T1000 (cell line): Measurements from ENCODE around the gene TSPAN4.
A peak's percentile ranks its signal among the peaks of the same experiment; 100 is the strongest.

Source experiments
- DNase-seq: peaks from one replicate; lab custom pipeline; 2025; ENCODE audit warnings: mixed read lengths; lab: John Stamatoyannopoulos, UW

TSPAN4 gene

GRCh38 chr11:889257-889656, 46.6 kb downstream of the TSPAN4 start:
- DNase-seq, result no peak

- no peak for DNase-seq
Measured at GRCh38 chr11:889687-890475, 47.2 kb downstream of the TSPAN4 start.

DNA sequence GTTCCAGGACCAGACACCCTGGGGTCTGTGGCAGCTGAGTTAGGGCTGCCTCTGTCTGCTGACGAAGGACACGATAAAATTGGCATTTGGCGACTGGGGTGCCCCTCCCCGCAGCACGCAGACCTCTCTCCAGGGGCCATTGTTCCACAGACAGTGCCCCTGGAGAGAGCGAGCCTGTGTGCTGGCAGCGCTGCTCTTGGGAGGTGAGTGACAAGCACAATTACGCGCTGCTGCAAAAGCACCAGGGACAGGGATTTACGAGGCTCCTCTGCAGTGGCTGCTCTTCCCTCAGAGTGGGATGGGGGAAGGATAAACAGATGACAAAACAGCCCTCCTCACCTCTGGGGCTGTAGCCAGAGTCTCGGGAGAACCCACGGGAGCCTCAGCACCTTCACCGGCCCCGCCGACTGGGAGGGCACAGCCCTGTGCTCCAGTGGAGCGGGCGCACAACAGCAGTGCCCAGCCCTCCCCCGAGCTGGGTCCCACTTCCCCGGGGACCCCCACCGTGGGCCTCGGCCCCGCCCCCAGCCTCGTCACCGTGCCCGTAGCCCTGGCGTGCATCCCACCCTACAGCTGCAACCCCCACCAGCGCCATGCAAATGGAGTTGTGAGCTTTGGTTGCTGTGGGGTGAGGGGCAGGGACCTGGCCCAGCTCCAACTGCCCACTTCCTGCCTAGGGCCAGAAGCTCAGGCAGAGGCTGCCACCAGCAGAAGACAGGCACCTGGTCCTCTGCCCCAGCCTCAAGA, 48.3 kb downstream of the TSPAN4 start:
- DNase-seq, result no peak

- no peak for DNase-seq
Measured at GRCh38 chr11:893008-893654, 50.5 kb downstream of the TSPAN4 start.

- no peak for DNase-seq
Measured at GRCh38 chr11:894575-895201, 52.0 kb downstream of the TSPAN4 start.

- DNase-seq, result no peak
Measured at GRCh38 chr11:895331-896110, 52.9 kb downstream of the TSPAN4 start.

GRCh38 chr11:897253-898142, 54.8 kb downstream of the TSPAN4 start:
- no peak for DNase-seq

DNA sequence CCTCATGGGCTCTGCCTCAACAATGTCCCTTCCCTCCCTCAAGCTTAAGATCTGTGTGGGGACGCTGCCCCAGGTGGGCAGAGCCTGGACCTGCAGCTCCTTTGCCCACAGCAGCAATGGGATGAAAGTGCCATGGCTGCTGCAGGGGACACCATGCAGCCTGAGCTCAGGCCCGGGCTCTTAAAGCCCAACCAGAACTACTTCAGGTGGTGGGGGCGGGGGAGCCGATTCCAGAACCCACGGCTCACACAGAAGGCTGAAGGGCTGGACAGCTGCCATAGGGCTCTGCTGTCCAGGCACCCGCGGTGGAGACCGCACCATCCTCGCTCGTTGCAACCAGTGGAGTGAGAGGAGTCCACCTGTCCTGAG, 55.5 kb downstream of the TSPAN4 start:
- DNase-seq, result no peak

DNA sequence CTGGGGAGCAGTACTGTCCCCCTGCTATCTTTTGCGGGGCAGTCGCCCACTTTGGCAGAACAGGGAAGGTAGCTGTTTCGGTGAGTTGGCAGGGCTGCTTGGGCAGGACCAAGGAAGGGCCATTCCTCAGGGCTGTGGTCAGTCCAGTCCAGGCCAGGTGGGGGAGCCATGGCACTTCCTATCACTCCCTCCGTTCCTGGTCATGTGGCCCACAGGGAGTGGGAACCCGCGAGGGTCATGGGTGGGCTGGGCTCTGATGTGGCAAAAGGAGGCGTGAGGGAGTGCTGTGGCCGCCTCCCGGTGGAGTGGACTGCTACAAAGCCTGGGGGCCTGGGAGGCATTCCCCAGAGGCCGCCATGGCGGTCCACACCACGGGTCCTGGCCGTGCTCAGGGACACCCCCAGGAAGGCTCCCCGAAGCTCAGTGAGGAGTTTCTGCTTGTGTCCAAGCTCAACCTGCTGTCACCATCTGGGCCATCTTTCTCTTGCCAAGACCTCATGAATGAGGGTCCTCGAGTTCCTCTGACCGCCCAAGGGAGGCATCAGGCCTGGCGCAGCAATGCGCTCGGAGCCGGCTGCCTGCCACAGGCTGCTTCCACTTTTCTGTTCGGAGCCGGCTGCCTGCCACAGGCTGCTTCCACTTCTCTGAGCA, 56.0 kb downstream of the TSPAN4 start:
- no peak for DNase-seq

GRCh38 chr11:899724-900123, 57.1 kb downstream of the TSPAN4 start:
- no peak for DNase-seq

GRCh38 chr11:900545-900944, 57.9 kb downstream of the TSPAN4 start:
- no peak for DNase-seq

GRCh38 chr11:901452-902061, 58.9 kb downstream of the TSPAN4 start:
- DNase-seq, result no peak

DNA sequence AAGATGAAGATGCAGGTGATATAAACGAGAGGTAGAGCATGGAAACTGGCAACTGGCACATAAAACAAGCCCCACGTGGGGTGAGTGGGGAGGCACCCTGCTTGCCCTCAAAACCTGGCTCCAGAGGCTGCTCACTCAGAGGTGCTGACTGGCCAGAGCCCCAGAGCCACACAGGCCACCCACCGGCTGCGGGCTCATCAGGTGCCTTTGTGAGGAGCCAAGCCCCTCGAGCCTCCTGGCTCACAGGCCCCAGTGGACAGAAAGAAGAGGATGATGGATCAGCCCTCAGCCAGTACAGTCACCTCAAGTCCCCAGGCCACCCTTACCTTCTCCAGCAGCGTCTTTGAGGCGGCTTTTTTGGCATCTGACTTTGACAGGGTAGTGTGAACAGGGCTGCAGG, 61.7 kb downstream of the TSPAN4 start:
- DNase-seq, result no peak

DNA sequence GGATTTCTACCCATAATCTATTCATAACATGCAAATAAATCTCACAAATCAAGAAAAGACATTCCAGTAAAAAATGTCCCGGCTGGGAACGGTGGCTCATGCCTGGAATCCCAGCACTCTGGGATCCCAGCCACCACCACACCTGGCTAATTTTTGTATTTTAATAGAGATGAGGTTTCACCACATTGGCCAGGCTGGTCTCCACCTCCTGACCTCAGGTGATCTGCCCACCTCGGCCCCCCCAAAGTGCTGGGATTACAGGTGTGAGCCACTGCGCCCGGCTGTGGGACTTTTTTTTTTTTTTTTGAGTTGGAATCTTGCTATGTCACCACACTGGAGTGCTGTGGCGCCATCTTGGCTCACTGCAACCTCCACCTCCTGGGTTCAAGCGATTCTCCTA, 63.3 kb downstream of the TSPAN4 start:
- no peak for DNase-seq

DNA sequence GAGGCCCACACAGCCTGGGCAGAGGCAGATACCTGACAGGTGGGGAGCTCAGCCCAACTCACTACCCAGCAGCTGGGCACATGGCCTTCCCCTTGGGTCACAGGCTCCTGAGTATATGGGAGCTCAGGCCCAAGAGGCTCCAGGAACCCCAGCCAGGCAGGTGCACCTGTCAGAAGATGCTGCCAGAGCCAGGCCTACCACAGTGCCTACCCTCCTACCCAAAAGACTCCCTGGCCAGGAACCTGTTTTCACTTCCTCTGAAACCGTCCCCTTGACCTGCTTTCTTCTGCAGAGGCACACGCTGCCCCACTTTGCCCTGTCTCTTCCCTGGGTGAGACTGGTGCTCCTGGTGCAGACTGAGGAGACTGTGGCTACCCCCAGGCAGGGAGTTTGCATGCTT, 65.0 kb downstream of the TSPAN4 start:
- no peak for DNase-seq

GRCh38 chr11:908273-908672, 65.6 kb downstream of the TSPAN4 start:
- no peak for DNase-seq

- DNase-seq, result no peak
Measured at GRCh38 chr11:909406-909805, 66.8 kb downstream of the TSPAN4 start.

DNA sequence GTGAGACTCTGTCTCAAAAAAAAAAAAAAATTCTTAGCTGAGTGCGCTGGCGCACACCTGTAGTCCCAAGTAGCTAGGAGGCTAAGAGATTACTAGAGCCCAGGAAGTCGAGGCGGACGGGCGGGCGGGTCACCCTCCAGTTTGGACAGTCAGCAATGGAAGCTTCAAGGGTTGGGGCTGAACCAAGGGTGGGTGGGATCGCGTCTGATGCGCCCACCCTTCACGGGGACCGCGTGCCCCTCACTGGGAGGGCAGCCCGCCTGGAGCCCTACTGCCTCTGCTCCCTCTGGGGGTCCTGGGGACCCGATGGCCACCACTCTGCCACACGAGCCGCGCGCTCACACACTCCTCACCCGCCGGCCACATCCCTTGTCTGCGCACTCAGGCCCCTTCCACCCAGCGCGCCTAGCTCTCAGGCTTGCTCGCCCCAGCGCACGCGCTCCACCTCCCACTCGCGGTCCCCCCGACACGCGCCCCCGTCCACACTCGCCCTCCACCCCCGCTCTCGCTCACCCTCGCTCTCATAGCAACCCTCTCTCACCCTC, 67.5 kb downstream of the TSPAN4 start:
- no peak for DNase-seq

GRCh38 chr11:910589-911030, 68.0 kb downstream of the TSPAN4 start, which contains the start of gene CHID1:
TSS of gene CHID1 (minus strand) at chr11:910810. CDS start at chr11:904816, 5,994 bp downstream.
- peak; percentile 57 for DNase-seq
